OCI-LY7 (cell line): Measurements from ENCODE around the gene ACP3. TPM values are rescaled to one million over a fixed set of nuclear protein-coding genes. Genes with fewer than 3 reads are reported as not detected.

Source experiments
- BruUV-seq: library from RNA; stranded (reverse); fragments of 400-500 nt; replicated peaks from 2 replicates; lab custom pipeline; 2021; lab: Mats Ljungman, UMichigan
- CTCF ChIA-PET: fragments of 300-600 bp; sonication (Branson Sonifier 250); formaldehyde crosslinking; loops from one replicate; lab custom pipeline; 2022; ENCODE audit warnings: antibody characterized with exemption; ENCODE audit not compliant: unreplicated experiment; lab: Charles Lee
- POLR2A ChIA-PET: fragments of 300-600 bp; sonication (Branson Sonifier 250); formaldehyde crosslinking; loops from one replicate; lab custom pipeline; 2022; ENCODE audit warnings: antibody characterized with exemption; lab: Charles Lee
- DNase-seq: peaks from one replicate; pipeline ENCODE4 v3.0.0-alpha.2; 2015; ENCODE audit warnings: low spot score
- H2AFZ ChIP-seq: fragments of 200-600 bp; sonication (generic), shearing (Covaris generic); 2 replicates; pipeline ENCODE4 v1.6.1; 2014; ENCODE audit warnings: mild to moderate bottlenecking, antibody characterized with exemption, low read length, moderate library complexity
- H3K27ac ChIP-seq: fragments of 200-600 bp; sonication (generic); 2 replicates; pipeline ENCODE4 v1.5.1; 2014; ENCODE audit warnings: mixed run types, low read depth, mild to moderate bottlenecking, moderate library complexity, low read length, inconsistent platforms; ENCODE audit not compliant: poor library complexity, severe bottlenecking
- H3K36me3 ChIP-seq: fragments of 200-600 bp; sonication (generic); 2 replicates; pipeline ENCODE4 v1.6.1; 2014; ENCODE audit warnings: mild to moderate bottlenecking, antibody characterized with exemption, low read length, moderate library complexity, mixed read lengths; ENCODE audit not compliant: insufficient read depth
- H3K4me1 ChIP-seq: fragments of 200-600 bp; sonication (generic); 2 replicates; pipeline ENCODE4 v1.5.1; 2014; ENCODE audit warnings: mild to moderate bottlenecking, low read length; ENCODE audit not compliant: insufficient read depth, poor library complexity, severe bottlenecking
- H3K4me2 ChIP-seq: fragments of 200-600 bp; sonication (generic); 2 replicates; pipeline ENCODE4 v1.6.1; 2014; ENCODE audit warnings: mild to moderate bottlenecking, low read length
- H3K4me3 ChIP-seq: fragments of 200-600 bp; sonication (generic); 2 replicates; pipeline ENCODE4 v1.5.1; 2014; ENCODE audit warnings: mild to moderate bottlenecking, low read depth, low read length; ENCODE audit not compliant: poor library complexity, severe bottlenecking
- H3K79me2 ChIP-seq: fragments of 200-600 bp; sonication (generic); 2 replicates; pipeline ENCODE4 v1.6.1; 2016; ENCODE audit warnings: low read depth, mild to moderate bottlenecking, low read length, moderate library complexity, mixed read lengths; ENCODE audit not compliant: insufficient read depth
- H3K9me2 ChIP-seq: fragments of 200-600 bp; sonication (generic); 2 replicates; pipeline ENCODE4 v1.6.1; 2016; ENCODE audit warnings: mild to moderate bottlenecking, low read length, mixed read lengths; ENCODE audit not compliant: insufficient read depth
- H3K9me3 ChIP-seq: fragments of 200-600 bp; sonication (generic); 2 replicates; pipeline ENCODE4 v1.6.1; 2014; ENCODE audit warnings: mild to moderate bottlenecking, mixed run types, low read length, mixed read lengths
- H4K20me1 ChIP-seq: fragments of 200-600 bp; sonication (generic); 2 replicates; pipeline ENCODE4 v1.6.1; 2014; ENCODE audit warnings: mild to moderate bottlenecking, antibody characterized with exemption, low read length, moderate library complexity, mixed read lengths; ENCODE audit not compliant: insufficient read depth
- EZH2phosphoT487 ChIP-seq: fragments of 200-600 bp; sonication (generic); IDR thresholded peaks from 2 replicates; pipeline ENCODE4 v1.6.1; 2018; ENCODE audit warnings: low read depth, borderline replicate concordance, mild to moderate bottlenecking, mixed run types, antibody characterized with exemption, low read length, moderate library complexity, mixed read lengths
- intact Hi-C: fragments of 100-400 bp; cut with micrococcal nuclease; formaldehyde crosslinking; loops from one replicate; pipeline ENCODE4 v1.10.0; 2022; ENCODE audit not compliant: unreplicated experiment
- total RNA-seq, 2 experiments: library from RNA; depleted of rRNA in 1 of 2; stranded (reverse); fragments of >200 nt in 1 of 2; shearing (Covaris generic) in 1 of 2; gene quantifications; 2 replicates each; pipeline ENCODE4 v1.2.3, GENCODE V29; 2014 to 2022
- TF ChIP-seq, protein P1 (sequence below): fragments of 200-600 bp; sonication (generic); conservative IDR thresholded peaks from 2 replicates; pipeline ENCODE4 v1.5.1; 2014; ENCODE audit warnings: mild to moderate bottlenecking, antibody characterized with exemption, low read length, moderate library complexity, mixed read lengths

ACP3 gene
- total RNA-seq, 2 experiments from 2014 or later = 4.1 to 13.7 TPM

DNA sequence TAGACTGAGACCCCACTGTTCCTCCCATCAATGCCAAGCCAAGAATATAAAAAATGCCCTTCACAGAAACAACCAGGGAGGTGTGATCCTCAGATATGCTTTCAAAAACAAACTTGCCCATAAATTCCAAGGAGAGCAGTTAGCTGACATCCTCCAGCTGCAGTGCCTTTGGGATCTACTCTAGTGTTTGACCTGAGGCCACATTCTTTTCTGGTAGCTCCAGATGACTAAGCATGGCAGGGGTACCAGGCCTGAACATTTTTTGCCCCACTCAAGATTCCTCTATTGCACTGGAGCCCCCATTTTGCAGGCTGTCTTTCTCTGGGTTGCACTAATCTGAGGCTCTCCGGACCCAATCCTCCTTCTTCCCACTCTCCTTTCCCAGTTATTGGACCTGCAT, 27.9 kb upstream of the ACP3 start:
- H3K9me2 ChIP-seq = no peaks in the 10 kb centered on the region
- H3K9me3 ChIP-seq = no peaks in the 10 kb centered on the region
- POLR2A ChIA-PET = no interaction called here
- no peak overlapping the region for H3K27ac ChIP-seq
- BruUV-seq = no TSS peak
- H4K20me1 ChIP-seq = no peaks in the 10 kb centered on the region
- H3K36me3 ChIP-seq = no peaks in the 10 kb centered on the region
- intact Hi-C loops = no loop called here
- CTCF ChIA-PET = no interaction called here
- TF ChIP-seq, protein P1, sequence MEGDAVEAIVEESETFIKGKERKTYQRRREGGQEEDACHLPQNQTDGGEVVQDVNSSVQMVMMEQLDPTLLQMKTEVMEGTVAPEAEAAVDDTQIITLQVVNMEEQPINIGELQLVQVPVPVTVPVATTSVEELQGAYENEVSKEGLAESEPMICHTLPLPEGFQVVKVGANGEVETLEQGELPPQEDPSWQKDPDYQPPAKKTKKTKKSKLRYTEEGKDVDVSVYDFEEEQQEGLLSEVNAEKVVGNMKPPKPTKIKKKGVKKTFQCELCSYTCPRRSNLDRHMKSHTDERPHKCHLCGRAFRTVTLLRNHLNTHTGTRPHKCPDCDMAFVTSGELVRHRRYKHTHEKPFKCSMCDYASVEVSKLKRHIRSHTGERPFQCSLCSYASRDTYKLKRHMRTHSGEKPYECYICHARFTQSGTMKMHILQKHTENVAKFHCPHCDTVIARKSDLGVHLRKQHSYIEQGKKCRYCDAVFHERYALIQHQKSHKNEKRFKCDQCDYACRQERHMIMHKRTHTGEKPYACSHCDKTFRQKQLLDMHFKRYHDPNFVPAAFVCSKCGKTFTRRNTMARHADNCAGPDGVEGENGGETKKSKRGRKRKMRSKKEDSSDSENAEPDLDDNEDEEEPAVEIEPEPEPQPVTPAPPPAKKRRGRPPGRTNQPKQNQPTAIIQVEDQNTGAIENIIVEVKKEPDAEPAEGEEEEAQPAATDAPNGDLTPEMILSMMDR = no peak
- TF ChIP-seq EZH2phosphoT487 = no peak
- H2AFZ ChIP-seq = no peak overlapping the region
- H3K4me2 ChIP-seq = no peak overlapping the region
- DNase-seq = no peak
- H3K4me3 ChIP-seq = no peak overlapping the region
- no peaks in the 10 kb centered on the region for H3K79me2 ChIP-seq
- no peaks in the 10 kb centered on the region for H3K4me1 ChIP-seq

DNA sequence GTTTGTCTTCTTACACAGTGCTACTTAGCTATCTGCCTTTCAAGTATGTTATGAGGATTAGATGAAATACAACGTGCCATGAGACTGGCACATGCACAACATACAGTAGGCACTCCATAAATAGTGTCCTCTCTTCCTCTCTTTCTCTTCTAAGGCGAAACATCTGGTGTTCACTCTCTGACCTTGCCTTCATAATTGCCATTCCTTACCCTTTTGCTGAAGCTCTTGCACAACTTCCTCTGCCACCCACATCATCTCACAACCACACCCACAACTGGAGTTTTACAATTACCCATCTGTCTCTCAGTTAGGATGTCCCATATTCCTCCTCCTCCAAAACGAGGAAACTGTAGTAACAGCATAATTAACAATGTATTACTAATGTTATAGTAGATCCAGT, 26.4 kb upstream of the ACP3 start:
- BruUV-seq = no TSS peak
- intact Hi-C loops = no loop called here
- DNase-seq = no peak
- TF ChIP-seq EZH2phosphoT487 = no peak
- H4K20me1 ChIP-seq = no peaks in the 10 kb centered on the region
- no peaks in the 10 kb centered on the region for H3K9me3 ChIP-seq
- H3K79me2 ChIP-seq = no peaks in the 10 kb centered on the region
- no peak overlapping the region for H3K4me3 ChIP-seq
- no peaks in the 10 kb centered on the region for H3K4me1 ChIP-seq
- no peak overlapping the region for H3K4me2 ChIP-seq
- POLR2A ChIA-PET = interaction anchor here (0.6 to 0.9 kb wide), 2 partner anchors 17 to 1062 kb away, joined by 3 read pairs; no protein-coding TSS in a partner anchor
- H3K9me2 ChIP-seq = no peaks in the 10 kb centered on the region
- H2AFZ ChIP-seq = no peak overlapping the region
- H3K36me3 ChIP-seq = no peaks in the 10 kb centered on the region
- no peak overlapping the region for H3K27ac ChIP-seq
- CTCF ChIA-PET = no interaction called here

DNA sequence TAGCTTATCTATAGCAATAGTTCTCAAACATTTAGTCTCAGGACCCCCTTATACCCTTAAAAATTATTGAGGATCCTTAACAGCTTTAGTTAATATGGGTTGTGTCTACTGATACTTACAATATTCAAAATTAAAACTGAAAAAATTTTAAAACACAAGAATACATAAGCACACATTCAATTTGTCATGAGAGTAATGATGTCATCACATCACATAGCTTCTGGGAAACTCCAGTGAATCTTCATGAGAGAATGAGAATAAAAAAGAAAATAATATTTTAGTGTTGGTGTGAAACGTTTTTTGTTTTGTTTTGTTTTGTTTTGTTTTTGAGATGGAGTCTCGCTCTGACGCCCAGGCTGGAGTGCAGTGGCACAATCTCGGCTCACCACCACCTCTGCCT, 25.2 kb upstream of the ACP3 start:
- POLR2A ChIA-PET = no interaction called here
- no peak for DNase-seq
- no TSS peak for BruUV-seq
- Histone ChIP-seq H3K4me1 (no peaks in the 10 kb centered on the region), H3K27ac (no peak overlapping the region), H3K36me3 (no peaks in the 10 kb centered on the region), H3K9me2 (no peaks in the 10 kb centered on the region), H3K79me2 (no peaks in the 10 kb centered on the region), H4K20me1 (no peaks in the 10 kb centered on the region), H3K9me3 (no peaks in the 10 kb centered on the region), H3K4me2 (no peak overlapping the region), H3K4me3 (no peak overlapping the region), H2AFZ (no peak overlapping the region)
- CTCF ChIA-PET = no interaction called here
- intact Hi-C loops = no loop called here
- no peak for TF ChIP-seq EZH2phosphoT487
- TF ChIP-seq, protein P1 = no peak
